Medulla oblongata (tissue), 1 donor: ENCODE measurements around the gene DBNL.
"Not testable (repeated sequence)": the region's sequence is repeated elsewhere in the genome, so short reads cannot be mapped to it uniquely, and the experiment has no call there.

Experiments
- DNase-seq: peaks from one replicate; pipeline ENCODE4 v3.0.0-alpha.2; 2015; ENCODE audit errors: extremely low spot score

The DBNL gene

GRCh38 chr7:44044315-44045225, at the start of gene DBNL:
DBNL (plus strand) TSS chr7:44044702; CDS start chr7:44044738, 36 bp downstream.
- DNase-seq = peak; percentile 93

GRCh38 chr7:43997532-43997931, 47.0 kb upstream of the DBNL start, which contains the start of gene SPDYE1:
SPDYE1 (plus strand) TSS chr7:43997897; CDS start chr7:43999950, 2,053 bp downstream.
- not testable (repeated sequence) for DNase-seq

- not testable (repeated sequence) for DNase-seq
These were observed 32.4 kb upstream of the DBNL start for GRCh38 chr7:44012081-44012480.

GRCh38 chr7:44015090-44015489, 29.4 kb upstream of the DBNL start:
- DNase-seq = not testable (repeated sequence)

GRCh38 chr7:44018857-44019807, 25.4 kb upstream of the DBNL start:
- DNase-seq = peak; percentile 98

GRCh38 chr7:44019825-44020224, 24.7 kb upstream of the DBNL start:
- not testable (repeated sequence) for DNase-seq

GRCh38 chr7:44022069-44022468, 22.4 kb upstream of the DBNL start:
- DNase-seq = not testable (repeated sequence)

- DNase-seq = not testable (repeated sequence)
These were observed 21.6 kb upstream of the DBNL start for GRCh38 chr7:44022796-44023467.

GRCh38 chr7:44029433-44029832, 15.1 kb upstream of the DBNL start:
- DNase-seq = not testable (repeated sequence)

GRCh38 chr7:44030029-44030428, 14.5 kb upstream of the DBNL start:
- not testable (repeated sequence) for DNase-seq

- DNase-seq = not testable (repeated sequence)
These were observed 13.2 kb upstream of the DBNL start for GRCh38 chr7:44031319-44031718.

- not testable (repeated sequence) for DNase-seq
These were observed 12.5 kb upstream of the DBNL start for GRCh38 chr7:44032031-44032430.

- DNase-seq = not testable (repeated sequence)
These were observed 10.3 kb upstream of the DBNL start for GRCh38 chr7:44033971-44034844.

GRCh38 chr7:44036364-44036763, 8.1 kb upstream of the DBNL start:
- DNase-seq = not testable (repeated sequence)

GRCh38 chr7:44037951-44038350, 6.6 kb upstream of the DBNL start:
- DNase-seq = not testable (repeated sequence)

GRCh38 chr7:44038553-44038952, 5.9 kb upstream of the DBNL start:
- DNase-seq = not testable (repeated sequence)

- DNase-seq = peak; percentile 83
These were observed 5.4 kb upstream of the DBNL start for GRCh38 chr7:44038961-44039558.

GRCh38 chr7:44039800-44040492, 4.6 kb upstream of the DBNL start:
- not testable (repeated sequence) for DNase-seq

- not testable (repeated sequence) for DNase-seq
These were observed 4.0 kb upstream of the DBNL start for GRCh38 chr7:44040493-44040891.
